GM18499 (cell line): ENCODE measurements around the gene TIGD1.

Experiments
- ATAC-seq: cut with Tn5 transposase; IDR thresholded peaks from one replicate; pipeline ENCODE4 v1.9.1; 2021; ENCODE audit warnings: moderate number of reproducible peaks; ENCODE audit not compliant: insufficient read depth, unreplicated experiment

The TIGD1 gene

GRCh38 chr2:232504438-232504837 is 45.9 kb downstream of the TIGD1 start:
- no peak for ATAC-seq

DNA sequence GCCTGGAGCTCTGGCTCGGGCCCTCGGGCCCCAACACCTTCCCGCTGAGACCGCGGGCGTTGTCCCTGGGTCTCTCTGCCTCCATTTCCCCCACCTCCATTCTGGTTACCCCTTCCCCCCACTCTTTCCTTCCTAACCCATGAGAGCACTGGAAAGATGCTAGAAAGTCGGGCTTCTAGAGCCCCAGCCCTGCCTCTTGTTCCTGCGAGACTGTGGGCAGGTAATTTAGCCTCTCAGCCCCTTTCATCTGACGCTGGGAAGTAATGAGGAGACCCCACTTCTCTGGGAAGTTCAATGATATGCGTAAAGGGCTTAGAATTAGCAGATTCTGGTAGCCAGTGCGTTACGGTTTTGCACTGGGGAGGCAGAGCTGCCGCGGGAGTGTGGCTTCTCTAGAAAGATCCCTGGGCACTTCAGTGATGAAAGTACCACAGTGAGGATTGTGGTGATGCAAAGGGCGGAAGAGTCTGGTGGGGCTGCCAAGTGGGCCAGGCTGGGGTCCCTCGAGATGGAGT is 46.5 kb downstream of the TIGD1 start:
- no peak for ATAC-seq

- no peak for ATAC-seq
Observed at GRCh38 chr2:232502911-232503808, 47.2 kb downstream of the TIGD1 start.

DNA sequence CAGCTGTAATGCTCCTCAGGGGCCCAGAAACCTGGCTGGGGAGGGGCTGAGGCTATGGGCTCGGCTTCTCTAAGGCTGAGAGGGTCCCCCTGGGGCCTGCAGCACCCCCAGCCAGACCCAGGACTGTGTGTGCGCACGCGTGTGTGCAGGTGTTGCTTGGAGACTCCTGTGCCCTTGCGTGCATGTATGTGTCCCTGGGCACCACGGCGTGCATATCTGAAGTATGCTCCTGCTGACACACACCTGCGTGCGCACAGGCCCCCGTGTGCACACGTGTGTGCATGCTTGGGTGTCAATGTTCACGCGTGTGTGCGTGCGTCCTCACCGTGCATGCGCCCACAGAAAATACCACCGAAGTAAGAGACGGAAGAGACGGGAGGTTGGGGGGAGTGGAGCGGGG is 47.8 kb downstream of the TIGD1 start:
- ATAC-seq, result no peak

DNA sequence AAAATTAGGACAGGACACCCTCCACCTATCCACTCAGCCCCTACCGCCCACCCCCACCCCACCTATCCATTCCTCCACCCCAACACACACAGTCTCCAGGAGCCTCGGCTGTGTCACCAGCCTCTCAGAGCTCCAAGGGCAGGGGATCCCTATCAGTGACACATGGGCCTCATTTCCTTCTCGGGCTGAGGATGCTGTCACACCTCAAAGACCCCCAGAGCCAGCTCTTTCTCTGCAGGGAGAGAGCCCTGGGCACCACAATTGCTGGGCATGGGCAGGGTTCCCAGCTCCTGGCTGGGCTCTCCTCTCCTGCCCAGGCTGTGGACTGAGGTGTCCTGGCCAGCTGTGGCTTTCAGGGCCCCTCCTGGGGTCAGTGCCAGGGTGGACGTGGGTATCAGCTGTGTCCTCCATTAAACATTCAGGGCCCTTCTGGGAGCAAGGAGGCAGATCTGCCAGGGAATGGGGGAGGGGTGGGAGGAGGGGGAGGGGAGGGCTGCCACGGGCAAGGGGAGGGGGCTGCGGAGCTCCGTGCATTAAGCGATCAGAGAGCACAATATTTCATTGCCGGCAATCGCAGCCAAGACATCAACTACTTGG is 48.5 kb downstream of the TIGD1 start:
- ATAC-seq, result no peak

GRCh38 chr2:232501331-232501771 is 49.0 kb downstream of the TIGD1 start:
- no peak for ATAC-seq

- ATAC-seq, result no peak
Observed at GRCh38 chr2:232498452-232498851, 51.9 kb downstream of the TIGD1 start.
